Endometrial microvascular endothelial cells (primary cell): ENCODE measurements around the gene CFAP119. TPM values are rescaled to one million over a fixed set of nuclear protein-coding genes. Genes with fewer than 3 reads are reported as not detected.

Source experiments
- in situ Hi-C: cut with HindIII; loops from 2 replicates; pipeline ENCODE4 v1.10.0; 2017; ENCODE audit warnings: low sequenced_read_pairs, low pct_unique_long_range_greater_than_20kb; ENCODE audit errors: inconsistent ontology term
- total RNA-seq: library from RNA; depleted of rRNA; stranded (reverse); fragments of >200 nt; gene quantifications from one replicate; pipeline ENCODE4 v1.2.3, GENCODE V29; 2015; ENCODE audit errors: inconsistent ontology term

CFAP119 gene
- total RNA-seq, 1 donor from 2014 or later, result 1.2 TPM

DNA sequence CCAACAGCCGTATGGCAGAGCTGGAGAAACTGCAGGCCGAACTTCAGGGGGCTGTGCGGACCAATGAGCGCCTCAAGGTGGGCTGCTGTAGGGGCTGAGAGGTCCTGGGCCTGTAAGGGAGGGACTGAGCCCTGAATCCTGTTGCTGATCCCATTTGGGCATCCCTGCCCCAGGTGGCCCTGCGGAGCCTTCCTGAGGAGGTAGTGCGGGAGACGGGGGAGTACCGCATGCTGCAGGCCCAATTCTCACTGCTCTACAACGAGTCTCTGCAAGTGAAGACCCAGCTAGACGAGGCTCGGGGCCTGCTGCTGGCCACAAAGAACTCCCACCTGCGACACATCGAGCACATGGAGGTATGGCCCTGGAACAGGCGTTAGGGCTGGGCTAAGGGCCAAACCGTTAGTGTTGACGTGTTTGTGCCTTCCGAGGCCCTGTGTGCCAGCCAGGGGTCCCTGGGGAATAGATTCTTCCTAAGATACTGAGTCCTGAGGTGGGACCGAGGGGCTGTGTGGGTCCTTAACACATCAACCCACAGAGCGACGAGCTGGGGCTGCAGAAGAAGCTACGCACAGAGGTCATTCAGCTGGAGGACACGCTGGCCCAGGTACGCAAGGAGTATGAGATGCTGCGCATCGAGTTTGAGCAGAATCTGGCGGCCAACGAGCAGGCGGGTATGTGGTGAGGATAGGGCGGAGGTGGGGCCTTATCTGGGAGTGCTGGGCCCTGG, 4.5 kb upstream of the CFAP119 start:
- in situ Hi-C loops, result no loop called here

DNA sequence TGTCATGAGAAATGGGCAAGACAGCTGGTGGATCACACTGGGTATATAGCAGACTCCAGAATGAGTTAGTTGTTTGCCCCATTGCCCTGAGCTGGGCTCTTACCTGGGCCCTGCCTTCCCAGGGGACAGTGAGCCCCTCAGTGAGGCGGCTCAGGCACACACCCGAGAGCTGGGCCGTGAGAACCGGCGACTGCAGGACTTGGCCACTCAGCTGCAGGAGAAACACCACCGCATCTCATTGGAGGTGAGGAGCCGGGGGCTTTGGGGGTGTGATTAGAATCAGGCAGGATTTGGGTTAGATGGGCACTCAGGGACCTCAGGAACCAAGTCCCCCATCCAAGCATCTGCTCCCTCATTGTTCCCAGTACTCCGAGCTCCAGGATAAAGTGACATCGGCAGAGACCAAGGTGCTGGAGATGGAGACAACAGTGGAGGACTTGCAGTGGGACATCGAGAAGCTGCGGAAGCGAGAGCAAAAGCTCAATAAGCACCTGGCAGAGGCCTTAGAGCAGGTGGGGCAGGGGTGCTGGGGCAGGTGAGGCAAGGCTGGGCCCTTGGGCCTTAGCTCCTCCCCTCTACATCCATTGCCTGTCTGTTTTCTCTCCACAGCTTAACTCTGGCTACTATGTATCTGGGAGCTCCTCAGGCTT, 3.1 kb upstream of the CFAP119 start:
- in situ Hi-C loops, result no loop called here

DNA sequence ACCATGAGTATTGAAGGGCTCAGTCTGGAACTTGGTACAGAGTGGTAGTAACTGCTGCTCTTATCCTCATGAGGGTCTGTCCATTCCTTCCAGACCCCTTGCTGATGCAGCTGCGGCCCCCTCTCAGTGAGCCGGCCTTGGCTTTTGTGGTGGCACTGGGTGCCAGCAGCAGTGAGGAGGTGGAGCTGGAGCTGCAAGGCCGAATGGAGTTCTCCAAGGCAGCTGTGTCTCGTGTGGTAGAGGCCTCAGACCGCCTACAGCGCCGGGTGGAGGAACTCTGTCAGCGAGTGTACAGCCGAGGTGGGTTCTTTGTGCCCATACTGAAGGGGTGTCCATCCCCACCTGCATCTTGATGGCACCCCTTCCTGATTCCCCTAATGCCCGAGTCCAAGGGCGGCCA, 2.2 kb upstream of the CFAP119 start:
- in situ Hi-C loops, result no loop called here

- in situ Hi-C loops, result no loop called here
These were observed 1.3 kb upstream of the CFAP119 start for GRCh38 chr16:30762991-30763725.

DNA sequence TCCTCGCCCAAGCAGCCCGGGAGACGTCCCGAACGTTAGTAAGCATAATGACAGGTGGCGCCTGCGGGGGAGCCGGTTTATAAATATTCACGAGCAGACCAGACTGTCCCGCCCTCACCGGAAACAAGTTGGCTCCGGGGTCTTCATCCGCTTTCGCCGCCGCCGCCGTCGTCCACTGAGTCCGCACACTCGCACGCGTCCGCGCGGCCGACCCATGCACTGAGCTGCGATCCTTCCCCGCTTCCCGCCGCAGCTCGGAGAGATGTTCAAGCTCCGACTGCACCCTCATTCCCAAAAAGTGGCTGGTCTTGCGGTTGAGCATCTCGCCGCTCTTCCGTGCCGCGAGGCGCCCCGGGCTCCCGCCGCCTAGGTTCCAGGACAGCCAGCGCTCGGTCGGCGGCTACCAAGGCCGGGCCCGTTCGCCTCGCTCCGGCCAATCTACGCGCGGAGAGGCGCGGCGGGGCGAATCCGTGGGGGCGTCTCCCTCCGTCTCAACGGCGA, 385 bp downstream of the CFAP119 start:
- in situ Hi-C loops, result no loop called here

- in situ Hi-C loops, result no loop called here
These were observed 1.1 kb downstream of the CFAP119 start for GRCh38 chr16:30760577-30761426.

DNA sequence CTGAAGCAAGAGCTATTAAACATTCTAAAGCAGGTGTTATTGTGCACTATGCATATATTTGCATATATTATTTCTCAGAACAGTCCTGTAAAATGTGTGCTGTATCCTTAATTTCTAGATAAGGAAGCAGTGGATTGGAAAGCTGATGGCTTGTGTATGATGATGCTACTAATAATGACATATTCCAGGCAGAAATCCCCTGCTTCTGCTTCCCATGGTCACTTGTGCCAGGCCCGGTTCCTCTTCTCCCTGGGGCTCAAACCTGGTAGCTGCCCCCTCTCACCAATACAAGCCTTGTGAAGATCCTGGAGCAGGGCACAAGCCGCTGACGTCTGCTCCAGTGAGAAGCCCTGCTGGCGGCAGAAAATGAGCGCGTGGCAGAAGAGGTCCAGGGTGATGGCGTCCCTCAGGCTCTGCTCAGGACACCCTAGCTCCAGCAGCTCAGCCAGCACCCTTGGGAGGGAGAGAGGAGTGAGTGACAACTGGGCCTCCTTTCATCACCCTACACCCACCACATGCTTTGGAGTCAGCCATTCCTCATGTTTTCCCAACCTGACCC, 1.8 kb downstream of the CFAP119 start:
- in situ Hi-C loops, result no loop called here

DNA sequence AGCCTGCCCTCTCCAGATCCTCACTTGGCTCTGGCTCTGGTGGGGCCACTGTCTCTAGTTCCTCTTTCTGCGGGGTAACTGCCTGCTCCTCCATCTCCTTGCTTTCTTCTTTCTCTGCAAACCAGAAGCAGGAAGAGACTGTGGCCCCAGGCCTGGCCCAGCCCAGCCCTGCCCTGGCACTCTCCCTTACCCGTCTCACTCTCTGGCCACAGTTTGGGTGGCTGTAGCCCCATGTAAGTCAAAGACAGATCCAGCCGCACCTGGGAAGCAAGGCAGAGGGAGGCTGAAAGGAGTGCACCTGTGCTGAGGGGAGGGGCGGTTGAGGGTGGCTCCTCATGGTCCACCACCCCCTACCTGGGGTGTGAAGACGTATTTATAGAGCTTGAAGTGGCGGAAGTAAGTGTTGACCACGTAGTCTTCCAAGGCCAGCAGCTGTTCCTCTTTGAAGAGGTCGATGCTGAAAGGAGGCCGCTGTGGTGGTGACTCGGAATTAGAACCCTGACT, 2.8 kb downstream of the CFAP119 start:
- in situ Hi-C loops, result no loop called here

GRCh38 chr16:30757316-30757715, 4.5 kb downstream of the CFAP119 start:
- in situ Hi-C loops, result no loop called here

DNA sequence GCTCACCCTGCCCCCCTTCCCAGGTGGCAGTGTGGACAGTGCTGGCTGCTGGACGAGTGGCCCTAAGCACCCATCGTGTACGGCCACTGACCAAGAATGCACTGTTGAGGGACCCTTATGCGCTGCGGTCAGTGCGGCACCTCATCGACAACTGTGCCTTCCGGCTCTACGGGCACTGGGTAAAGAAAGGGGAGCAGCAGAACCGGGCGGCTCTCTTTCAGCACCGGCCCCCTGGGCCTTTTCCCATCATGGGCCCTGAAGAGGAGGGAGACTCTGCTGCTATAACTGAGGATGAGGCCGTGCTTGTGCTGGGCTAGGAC, 5.1 kb downstream of the CFAP119 start:
- in situ Hi-C loops, result no loop called here

GRCh38 chr16:30755955-30756780, 5.7 kb downstream of the CFAP119 start:
- in situ Hi-C loops, result no loop called here

DNA sequence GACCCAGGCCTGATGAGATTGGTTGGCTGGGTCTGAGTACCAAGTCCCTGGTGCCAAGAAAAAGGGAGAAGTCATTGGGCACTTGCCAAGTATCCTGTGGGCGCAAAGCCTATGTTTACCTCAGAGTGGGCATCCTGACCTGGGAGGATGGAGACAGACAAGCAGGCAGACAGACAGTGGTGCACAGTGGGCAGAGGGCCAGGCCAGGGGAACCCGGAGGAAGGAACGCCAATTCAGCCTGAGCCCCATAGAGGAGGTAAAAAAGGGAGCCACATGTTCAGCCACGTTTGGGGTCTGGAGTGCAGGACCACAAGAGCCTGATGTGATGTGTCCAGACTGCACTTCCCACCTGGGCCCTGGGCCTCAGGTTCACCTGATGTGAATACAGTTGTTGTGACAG, 8.3 kb downstream of the CFAP119 start:
- in situ Hi-C loops, result no loop called here

GRCh38 chr16:30750876-30751465, 10.9 kb downstream of the CFAP119 start:
- in situ Hi-C loops, result no loop called here

- in situ Hi-C loops, result no loop called here
These were observed 11.7 kb downstream of the CFAP119 start for GRCh38 chr16:30750201-30750600.

DNA sequence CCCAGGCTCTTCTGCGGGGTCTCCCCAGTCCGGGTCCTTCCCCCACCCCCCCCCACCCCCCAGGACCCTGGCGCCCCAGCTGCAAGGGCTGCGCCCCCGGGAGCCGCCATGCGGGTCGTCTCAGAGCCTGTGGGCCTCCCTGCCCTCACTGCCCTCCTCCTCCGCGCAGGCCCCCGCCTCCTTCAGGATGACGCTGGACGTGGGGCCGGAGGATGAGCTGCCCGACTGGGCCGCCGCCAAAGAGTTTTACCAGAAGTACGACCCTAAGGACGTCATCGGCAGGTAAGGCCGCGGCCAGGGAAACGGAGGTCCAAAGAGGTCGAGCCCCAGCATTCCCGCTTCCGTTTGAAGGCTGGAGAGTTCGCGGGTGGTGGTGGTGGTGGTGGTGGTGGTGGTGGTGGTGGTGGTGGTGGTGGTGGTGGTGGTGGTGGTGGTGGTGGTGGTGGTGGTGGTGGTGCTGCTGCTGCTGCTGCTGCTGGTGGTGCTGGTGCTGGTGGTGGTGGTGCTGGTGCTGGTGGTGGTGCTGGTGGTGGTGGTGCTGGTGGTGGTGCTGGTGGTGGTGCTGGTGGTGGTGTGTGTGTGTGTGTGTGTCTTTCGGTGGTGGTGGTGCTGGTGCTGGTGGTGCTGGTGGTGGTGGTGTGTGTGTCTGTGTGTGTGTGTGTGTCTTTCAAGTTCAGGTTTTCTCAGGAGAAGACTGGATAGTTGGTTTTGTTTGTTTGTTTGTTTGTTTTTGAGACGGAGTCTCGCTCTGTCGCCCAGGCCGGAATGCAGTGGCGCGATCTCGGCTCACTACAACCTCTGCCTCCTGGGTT, 13.0 kb downstream of the CFAP119 start:
- in situ Hi-C loops, result no loop called here

DNA sequence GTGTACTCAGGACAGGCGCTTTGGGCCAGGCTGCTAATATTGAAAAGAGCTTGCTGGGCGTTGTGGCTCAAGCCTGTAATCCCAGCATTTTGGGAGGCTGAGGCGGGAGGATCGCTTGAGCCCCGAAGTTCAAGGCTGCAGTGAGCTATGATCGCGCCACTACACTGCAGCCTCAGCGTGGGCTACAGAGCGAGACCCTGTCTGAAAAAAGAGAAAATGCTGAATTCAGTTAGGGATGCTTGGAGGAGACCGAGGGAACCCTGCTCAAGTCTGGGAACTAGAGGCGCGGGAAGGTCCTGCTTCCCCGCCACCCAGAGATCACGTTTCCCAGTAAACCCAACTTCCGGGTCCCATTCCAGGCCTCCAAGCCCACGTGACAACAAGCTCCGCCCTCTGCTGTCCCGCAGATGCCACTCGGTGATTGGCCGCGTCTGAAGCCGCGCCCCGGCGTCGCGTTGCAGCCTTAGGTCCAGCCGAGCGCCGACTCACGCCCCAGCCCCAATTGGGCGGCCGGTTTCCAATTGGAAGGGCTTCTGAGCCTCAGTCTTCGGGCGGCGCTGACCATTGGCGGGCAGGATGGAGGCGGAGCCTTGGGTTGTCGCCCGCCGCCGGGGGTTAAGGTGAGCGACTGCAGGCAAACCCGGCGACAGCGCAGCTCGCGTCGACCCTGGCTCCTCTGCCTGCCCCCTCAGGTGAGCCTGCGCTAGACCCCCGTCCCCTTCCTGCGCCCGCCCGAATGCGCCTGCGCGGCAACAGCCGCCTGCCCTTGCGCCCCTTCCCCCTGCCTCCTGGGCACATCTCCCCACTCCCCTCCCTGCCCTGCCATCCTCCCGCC, 13.8 kb downstream of the CFAP119 start, which contains the start of gene PHKG2:
TSS of gene PHKG2 (plus strand) at position 627 of the 835 bp plus-strand sequence. CDS start 396 bp downstream, outside the sequence.
- in situ Hi-C loops, result no loop called here
